SK-N-SH (cell line): ENCODE data around the gene AHRR.

Source experiments
- EP300 ChIP-seq, 2 experiments: IDR thresholded peaks; 2 replicates each; pipeline versions ENCODE4 v1.4.0 to v1.6.1; 2012; ENCODE audit warnings: borderline replicate concordance in 1 of 2, low read depth in 1 of 2, low read length in 1 of 2
- EZH2phosphoT487 ChIP-seq: fragments of 200-600 bp; sonication (generic); IDR thresholded peaks from 2 replicates; pipeline ENCODE4 v1.6.1; 2017; ENCODE audit warnings: low read depth, mixed run types, mild to moderate bottlenecking, antibody characterized with exemption, moderate library complexity, borderline replicate concordance
- GABPA ChIP-seq: IDR thresholded peaks from 2 replicates; pipeline ENCODE4 v1.4.0; 2012; ENCODE audit warnings: low read depth, mild to moderate bottlenecking
- POLR2AphosphoS5 ChIP-seq: IDR thresholded peaks from 2 replicates; pipeline ENCODE4 v1.6.1; 2012; ENCODE audit warnings: low read depth, low read length
- REST ChIP-seq: IDR thresholded peaks from 2 replicates; pipeline ENCODE4 v1.6.1; 2012; ENCODE audit warnings: mild to moderate bottlenecking, low read depth, low read length, moderate library complexity
- RFX5 ChIP-seq: IDR thresholded peaks from 2 replicates; pipeline ENCODE4 v1.6.1; 2012; ENCODE audit warnings: mild to moderate bottlenecking, improper control_type of control experiment, low read length
- SIN3A ChIP-seq: IDR thresholded peaks from 2 replicates; pipeline ENCODE4 v1.6.1; 2012; ENCODE audit warnings: low read depth, mild to moderate bottlenecking, low read length, moderate library complexity, borderline replicate concordance
- SMC3 ChIP-seq: IDR thresholded peaks from 2 replicates; pipeline ENCODE4 v1.6.1; 2012; ENCODE audit warnings: low read depth, low read length, improper control_type of control experiment
- TF ChIP-seq, protein P1 (sequence below): fragments of 200-600 bp; sonication (generic); IDR thresholded peaks from 2 replicates; pipeline ENCODE4 v1.6.1; 2017; ENCODE audit warnings: antibody characterized with exemption, mild to moderate bottlenecking, moderate library complexity
- TF ChIP-seq, protein P2 (sequence below): IDR thresholded peaks from 2 replicates; pipeline ENCODE4 v1.4.0; 2012; ENCODE audit warnings: low read depth, borderline replicate concordance
- TF ChIP-seq, protein P3 (sequence below): fragments of 150-350 bp; IDR thresholded peaks from 2 replicates; pipeline ENCODE4 v1.6.1; 2017; ENCODE audit warnings: antibody characterized with exemption, low read length, low read depth, borderline replicate concordance

- TF ChIP-seq, protein P1, sequence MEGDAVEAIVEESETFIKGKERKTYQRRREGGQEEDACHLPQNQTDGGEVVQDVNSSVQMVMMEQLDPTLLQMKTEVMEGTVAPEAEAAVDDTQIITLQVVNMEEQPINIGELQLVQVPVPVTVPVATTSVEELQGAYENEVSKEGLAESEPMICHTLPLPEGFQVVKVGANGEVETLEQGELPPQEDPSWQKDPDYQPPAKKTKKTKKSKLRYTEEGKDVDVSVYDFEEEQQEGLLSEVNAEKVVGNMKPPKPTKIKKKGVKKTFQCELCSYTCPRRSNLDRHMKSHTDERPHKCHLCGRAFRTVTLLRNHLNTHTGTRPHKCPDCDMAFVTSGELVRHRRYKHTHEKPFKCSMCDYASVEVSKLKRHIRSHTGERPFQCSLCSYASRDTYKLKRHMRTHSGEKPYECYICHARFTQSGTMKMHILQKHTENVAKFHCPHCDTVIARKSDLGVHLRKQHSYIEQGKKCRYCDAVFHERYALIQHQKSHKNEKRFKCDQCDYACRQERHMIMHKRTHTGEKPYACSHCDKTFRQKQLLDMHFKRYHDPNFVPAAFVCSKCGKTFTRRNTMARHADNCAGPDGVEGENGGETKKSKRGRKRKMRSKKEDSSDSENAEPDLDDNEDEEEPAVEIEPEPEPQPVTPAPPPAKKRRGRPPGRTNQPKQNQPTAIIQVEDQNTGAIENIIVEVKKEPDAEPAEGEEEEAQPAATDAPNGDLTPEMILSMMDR: no peak
- TF ChIP-seq, protein P2, sequence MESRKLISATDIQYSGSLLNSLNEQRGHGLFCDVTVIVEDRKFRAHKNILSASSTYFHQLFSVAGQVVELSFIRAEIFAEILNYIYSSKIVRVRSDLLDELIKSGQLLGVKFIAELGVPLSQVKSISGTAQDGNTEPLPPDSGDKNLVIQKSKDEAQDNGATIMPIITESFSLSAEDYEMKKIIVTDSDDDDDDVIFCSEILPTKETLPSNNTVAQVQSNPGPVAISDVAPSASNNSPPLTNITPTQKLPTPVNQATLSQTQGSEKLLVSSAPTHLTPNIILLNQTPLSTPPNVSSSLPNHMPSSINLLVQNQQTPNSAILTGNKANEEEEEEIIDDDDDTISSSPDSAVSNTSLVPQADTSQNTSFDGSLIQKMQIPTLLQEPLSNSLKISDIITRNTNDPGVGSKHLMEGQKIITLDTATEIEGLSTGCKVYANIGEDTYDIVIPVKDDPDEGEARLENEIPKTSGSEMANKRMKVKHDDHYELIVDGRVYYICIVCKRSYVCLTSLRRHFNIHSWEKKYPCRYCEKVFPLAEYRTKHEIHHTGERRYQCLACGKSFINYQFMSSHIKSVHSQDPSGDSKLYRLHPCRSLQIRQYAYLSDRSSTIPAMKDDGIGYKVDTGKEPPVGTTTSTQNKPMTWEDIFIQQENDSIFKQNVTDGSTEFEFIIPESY: no peak
- no peak for TF ChIP-seq GABPA
- no peak for TF ChIP-seq SMC3
- no peak for TF ChIP-seq EZH2phosphoT487
- TF ChIP-seq, protein P3, sequence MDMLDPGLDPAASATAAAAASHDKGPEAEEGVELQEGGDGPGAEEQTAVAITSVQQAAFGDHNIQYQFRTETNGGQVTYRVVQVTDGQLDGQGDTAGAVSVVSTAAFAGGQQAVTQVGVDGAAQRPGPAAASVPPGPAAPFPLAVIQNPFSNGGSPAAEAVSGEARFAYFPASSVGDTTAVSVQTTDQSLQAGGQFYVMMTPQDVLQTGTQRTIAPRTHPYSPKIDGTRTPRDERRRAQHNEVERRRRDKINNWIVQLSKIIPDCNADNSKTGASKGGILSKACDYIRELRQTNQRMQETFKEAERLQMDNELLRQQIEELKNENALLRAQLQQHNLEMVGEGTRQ: no peak
- TF ChIP-seq SIN3A: no peak
- no peak for TF ChIP-seq POLR2AphosphoS5
- no peak for TF ChIP-seq EP300 (IDR thresholded peaks at IDR 0.05; ENCODE audit: borderline replicate concordance in 1 of 2, low read depth in 1 of 2, low read length in 1 of 2)
- no peak for TF ChIP-seq RFX5
- no peak for TF ChIP-seq REST
These were observed 75.0 kb downstream of the AHRR start for GRCh38 chr5:396531-396961.
